Measurements from ENCODE around the gene BCL11A. TPM values are rescaled to one million over a fixed set of nuclear protein-coding genes. Genes with fewer than 3 reads are reported as not detected.

Gene BCL11A
- total and polyA plus RNA-seq, 2 of the 13 experiments (the other 11 are each of a cell fraction or from before 2014, with no cell fraction given): not detected

DNA sequence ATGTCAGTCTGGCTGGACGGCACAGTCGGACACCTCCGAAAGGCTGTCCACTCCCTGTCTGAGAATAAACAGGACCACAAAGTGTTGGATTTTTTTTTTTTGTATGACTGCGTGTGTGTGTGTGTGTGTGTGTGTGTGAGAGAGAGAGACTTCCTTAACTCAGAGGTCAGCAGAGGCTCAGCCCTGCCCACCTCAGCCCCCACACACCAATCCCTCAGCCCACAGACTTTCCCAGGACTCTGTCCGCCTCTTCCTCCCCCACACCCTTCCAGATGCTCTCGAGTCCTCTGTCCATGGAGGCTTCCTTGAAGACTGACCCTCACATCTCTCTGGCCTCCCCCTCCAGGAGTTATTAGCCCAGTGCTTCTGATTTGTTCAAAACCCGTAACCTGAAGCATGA, 147.3 kb downstream of the BCL11A start:
- no TSS peak for BruUV-seq (replicated peaks)
- in situ Hi-C loops (cut with HindIII; ENCODE audit: extremely low pct_ligation_motif_present, low pct_unique_long_range_greater_than_20kb): no loop called here
- Histone ChIP-seq H2AFZ (ENCODE audit: low read length) (no peak overlapping the region), H3K27ac (ENCODE audit: extremely low read length, insufficient read depth, low read length) (no peak overlapping the region), H3K79me2 (ENCODE audit: insufficient read depth, low read length) (no peaks in the 10 kb centered on the region), H3K27me3 (ENCODE audit: control insufficient read depth in 1 of 2, insufficient read depth in 2 of 2, low read length in 2 of 2) (peaks cover 0 to 15% of the 10 kb centered on the region in 2 experiments; a peak in 2 of 5 replicates), H4K20me1 (ENCODE audit: insufficient read depth, low read length) (no peaks in the 10 kb centered on the region), H3K4me1 (ENCODE audit: insufficient read depth, low read length) (no peaks in the 10 kb centered on the region), H3K9me3 (ENCODE audit: low read length) (no peaks in the 10 kb centered on the region), H3K9ac (ENCODE audit: insufficient read depth, low read depth, low read length) (no peak overlapping the region), H3K4me2 (ENCODE audit: low read depth, low read length) (no peak overlapping the region), H3K36me3 (replicated peaks in 1 of 2; ENCODE audit: control insufficient read depth in 1 of 2, insufficient read depth in 2 of 2, low read length in 2 of 2) (no peaks in the 10 kb centered on the region), H3K4me3 (replicated peaks in 1 of 3; ENCODE audit: insufficient read depth in 1 of 3, low read depth in 2 of 3, low read length in 3 of 3) (no peak overlapping the region)
- TF ChIP-seq, protein P1, sequence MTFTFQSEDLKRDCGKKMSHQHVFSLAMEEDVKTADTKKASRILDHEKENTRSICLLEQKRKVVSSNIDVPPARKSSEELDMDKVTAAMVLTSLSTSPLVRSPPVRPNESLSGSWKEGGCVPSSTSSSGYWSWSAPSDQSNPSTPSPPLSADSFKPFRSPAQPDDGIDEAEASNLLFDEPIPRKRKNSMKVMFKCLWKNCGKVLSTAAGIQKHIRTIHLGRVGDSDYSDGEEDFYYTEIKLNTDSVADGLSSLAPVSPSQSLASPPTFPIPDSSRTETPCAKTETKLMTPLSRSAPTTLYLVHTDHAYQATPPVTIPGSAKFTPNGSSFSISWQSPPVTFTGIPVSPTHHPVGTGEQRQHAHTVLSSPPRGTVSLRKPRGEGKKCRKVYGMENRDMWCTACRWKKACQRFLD (CRISPR knock-in tag; IDR thresholded peaks at IDR 0.05; ENCODE audit: borderline replicate concordance): no peak
- TF ChIP-seq, protein P2, sequence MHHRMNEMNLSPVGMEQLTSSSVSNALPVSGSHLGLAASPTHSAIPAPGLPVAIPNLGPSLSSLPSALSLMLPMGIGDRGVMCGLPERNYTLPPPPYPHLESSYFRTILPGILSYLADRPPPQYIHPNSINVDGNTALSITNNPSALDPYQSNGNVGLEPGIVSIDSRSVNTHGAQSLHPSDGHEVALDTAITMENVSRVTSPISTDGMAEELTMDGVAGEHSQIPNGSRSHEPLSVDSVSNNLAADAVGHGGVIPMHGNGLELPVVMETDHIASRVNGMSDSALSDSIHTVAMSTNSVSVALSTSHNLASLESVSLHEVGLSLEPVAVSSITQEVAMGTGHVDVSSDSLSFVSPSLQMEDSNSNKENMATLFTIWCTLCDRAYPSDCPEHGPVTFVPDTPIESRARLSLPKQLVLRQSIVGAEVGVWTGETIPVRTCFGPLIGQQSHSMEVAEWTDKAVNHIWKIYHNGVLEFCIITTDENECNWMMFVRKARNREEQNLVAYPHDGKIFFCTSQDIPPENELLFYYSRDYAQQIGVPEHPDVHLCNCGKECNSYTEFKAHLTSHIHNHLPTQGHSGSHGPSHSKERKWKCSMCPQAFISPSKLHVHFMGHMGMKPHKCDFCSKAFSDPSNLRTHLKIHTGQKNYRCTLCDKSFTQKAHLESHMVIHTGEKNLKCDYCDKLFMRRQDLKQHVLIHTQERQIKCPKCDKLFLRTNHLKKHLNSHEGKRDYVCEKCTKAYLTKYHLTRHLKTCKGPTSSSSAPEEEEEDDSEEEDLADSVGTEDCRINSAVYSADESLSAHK (CRISPR knock-in tag; IDR thresholded peaks at IDR 0.05; ENCODE audit: borderline replicate concordance): no peak
- no peak for TF ChIP-seq ZNF331 (CRISPR knock-in tag; IDR thresholded peaks at IDR 0.05)
- no peak for TF ChIP-seq MYC (CRISPR knock-in tag; IDR thresholded peaks at IDR 0.05; ENCODE audit: borderline replicate concordance)
- TF ChIP-seq YEATS2 (CRISPR knock-in tag; IDR thresholded peaks at IDR 0.05; ENCODE audit: borderline replicate concordance): no peak
- TF ChIP-seq PHF21A (CRISPR knock-in tag; IDR thresholded peaks at IDR 0.05): no peak
- no peak for TF ChIP-seq WIZ (CRISPR knock-in tag; IDR thresholded peaks at IDR 0.05)
- TF ChIP-seq ZNF605 (CRISPR knock-in tag; IDR thresholded peaks at IDR 0.05): no peak
- TF ChIP-seq ZNF883 (CRISPR knock-in tag; IDR thresholded peaks at IDR 0.05; ENCODE audit: not compliant biosample characterization): no peak
- ATAC-seq (no peak), FAIRE-seq (no peak), DNase-seq (ENCODE audit: low spot score) (no peak)
- ChIA-PET CTCF (ENCODE audit: low intra/inter-chr PET ratio, low total read pairs) (no interaction called here), POLR2A (no interaction called here)
- 46% methylated on average over 7 of the region's 7 CpGs for WGBS (ENCODE audit: low lambda C conversion rate)
- intact Hi-C loops (cut with micrococcal nuclease; ENCODE audit: unreplicated experiment): no loop called here

All from HepG2 (cell line).